GM21825 (cell line): ENCODE measurements around the gene CHCHD10.
"Not testable (repeated sequence)": the region's sequence is repeated elsewhere in the genome, so short reads cannot be mapped to it uniquely, and the experiment has no call there.

ENCODE experiments used
- ATAC-seq: cut with Tn5 transposase; IDR thresholded peaks from one replicate; pipeline ENCODE4 v1.9.1; 2021; ENCODE audit warnings: mild to moderate bottlenecking, moderate library complexity; ENCODE audit not compliant: unreplicated experiment

Gene CHCHD10

DNA sequence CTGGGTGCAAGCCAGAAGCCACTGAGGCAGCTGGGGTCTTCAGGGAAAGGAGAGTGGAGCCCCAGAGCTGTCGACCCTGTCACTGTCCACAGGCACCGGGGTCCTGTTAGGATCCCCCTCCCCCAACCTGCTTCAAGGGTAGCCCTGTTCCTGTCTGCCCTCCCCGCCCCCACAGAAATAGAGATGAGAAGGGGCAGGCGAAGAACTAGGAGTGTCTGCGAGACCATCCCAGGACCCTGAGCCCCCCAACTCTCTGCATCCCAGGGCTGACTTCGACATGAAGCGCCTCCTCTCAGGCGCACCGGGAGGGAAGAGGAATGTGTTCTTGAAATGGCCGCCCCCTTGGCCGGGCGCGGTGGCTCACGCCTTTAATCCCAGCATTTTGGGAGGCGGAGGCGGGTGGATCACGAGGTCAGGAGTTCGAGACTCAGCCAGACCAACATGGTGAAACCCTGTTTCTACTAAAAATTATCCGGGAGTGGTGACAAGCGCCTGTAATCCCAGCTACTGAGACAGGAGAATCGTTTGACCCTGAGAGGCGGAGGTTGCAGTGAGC, 16.3 kb downstream of the CHCHD10 start:
- no peak for ATAC-seq

GRCh38 chr22:23750714-23751440, 16.9 kb downstream of the CHCHD10 start, which contains the start of gene ZNF70:
Gene ZNF70 (minus strand): TSS chr22:23751112. CDS start chr22:23745140, 5,972 bp downstream.
- ATAC-seq = peak; percentile 63

DNA sequence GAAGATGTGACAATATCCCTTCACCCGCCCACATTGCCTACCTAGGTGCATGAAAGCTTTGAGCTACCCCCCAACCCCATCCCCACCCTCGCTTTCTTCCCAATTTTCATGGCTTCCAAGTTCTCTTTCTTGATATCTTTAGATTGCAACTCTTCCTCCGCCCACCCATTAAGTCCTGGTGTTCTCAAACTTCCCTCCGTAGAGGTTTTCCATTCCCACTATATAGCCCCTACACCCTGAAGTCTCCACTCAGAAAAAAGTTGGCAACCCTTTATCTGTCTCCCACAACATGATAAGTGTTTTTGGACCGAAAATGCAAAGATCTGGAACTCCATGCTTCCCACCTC, 17.4 kb downstream of the CHCHD10 start:
- ATAC-seq = no peak

GRCh38 chr22:23749841-23750301, 17.9 kb downstream of the CHCHD10 start:
- ATAC-seq = no peak

DNA sequence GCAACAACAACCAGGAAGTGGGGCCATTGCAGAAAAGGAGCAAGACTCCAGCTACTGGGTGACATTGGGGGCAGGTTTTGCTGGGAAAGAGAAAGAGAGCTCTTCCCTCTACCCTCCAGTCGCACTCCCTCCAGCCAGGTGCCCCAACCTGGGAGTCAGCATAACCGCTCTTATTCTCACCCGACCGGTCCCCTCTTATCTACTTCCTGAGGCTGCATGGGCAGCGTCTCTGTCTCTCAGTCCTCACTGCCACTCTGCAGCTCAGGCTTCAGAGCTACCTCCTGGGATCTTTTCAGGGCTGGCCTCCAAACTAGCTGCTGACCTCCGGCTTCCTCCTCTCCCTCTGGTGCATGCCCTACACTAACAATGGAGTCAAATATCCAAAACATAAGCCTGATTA, 22.0 kb downstream of the CHCHD10 start:
- no peak for ATAC-seq

DNA sequence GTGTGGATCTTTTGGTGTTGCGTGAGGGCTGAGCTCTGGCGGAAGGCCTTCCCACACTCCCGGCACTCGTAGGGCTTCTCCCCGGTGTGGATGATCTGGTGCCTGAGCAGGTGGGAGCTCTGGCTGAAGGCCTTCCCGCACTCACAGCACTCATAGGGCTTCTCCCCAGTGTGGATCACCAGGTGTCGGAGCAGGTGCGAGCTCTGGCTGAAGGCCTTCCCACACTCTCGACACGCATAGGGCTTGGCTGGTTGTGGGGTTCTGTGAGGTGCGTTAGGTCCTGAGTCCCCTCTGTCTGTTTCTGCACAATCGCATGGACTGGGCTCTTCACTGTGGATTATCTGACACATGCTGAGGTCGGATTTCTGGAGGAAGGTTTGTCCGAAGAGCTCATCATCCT, 23.3 kb downstream of the CHCHD10 start:
- ATAC-seq = no peak

DNA sequence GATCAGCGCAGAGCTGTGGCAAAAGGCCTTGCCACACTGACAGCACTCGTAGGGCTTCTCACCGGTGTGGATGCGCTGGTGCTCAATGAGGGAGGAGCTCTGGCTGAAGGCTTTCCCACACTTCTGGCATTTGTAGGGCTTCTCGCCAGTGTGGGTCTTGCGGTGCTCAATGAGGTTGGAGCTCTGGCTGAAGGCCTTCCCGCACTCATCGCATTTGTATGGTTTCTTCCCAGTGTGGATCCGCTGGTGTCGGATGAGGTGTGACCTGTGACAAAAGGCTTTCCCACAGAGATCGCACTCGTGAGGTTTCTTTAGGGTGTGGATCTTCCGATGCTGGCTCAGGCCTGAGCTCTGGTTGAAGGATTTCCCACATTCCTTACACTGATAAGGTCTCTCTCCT, 23.8 kb downstream of the CHCHD10 start:
- no peak for ATAC-seq

DNA sequence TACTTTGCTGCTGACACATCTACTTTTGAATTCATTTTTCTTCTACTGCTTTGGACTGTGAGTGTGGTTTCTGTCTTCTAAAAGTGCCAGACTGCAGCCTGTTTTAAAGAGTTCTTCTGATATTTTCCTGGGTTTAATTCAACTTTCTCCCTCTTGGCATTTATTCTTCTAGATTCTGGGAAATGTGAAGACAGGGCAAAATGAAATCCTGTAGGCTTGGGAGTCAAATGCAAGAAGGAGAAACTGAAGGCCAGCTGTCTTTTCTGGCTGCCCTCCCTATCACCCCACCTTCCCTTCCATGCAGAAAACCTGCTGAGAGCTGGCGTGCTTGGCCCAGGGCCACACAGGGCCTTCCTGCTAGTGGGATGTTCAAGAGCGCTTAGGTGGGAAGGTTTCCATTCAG, 24.5 kb downstream of the CHCHD10 start:
- no peak for ATAC-seq

DNA sequence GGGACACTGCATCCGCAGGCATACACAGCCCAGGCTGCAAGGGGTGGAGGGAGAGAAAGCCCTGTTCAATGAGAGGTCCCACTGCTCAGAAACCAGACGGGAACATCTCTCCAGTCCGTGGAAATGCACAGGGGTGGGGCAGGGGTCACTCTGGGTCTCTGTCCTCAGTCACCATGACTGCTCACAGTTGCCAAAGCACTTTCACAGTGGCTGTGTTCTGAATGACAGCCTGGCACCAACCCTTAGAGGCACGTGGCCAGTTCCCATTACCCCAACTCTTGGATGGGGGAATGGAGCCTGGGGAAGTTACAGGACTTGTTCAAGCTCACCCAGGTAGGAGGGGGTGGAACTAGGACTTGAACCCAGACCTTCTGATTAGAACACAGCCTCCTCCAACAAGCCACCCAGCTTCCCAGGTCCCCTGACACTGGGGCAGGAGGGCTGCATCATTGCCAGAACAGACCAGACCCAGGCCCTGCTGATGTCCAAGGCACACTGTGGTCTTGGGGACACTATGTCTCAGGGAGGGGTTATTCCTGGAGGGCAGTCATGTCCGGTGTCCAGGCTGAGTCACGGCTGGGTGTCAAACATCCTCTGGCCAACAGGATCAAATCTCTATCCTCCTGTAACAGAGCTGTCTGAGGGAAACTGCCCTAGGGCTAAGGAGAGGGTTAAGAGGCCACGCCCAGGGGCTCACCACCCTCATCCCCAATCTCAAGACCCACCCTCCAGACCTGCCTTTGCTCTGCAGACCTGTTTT, 25.1 kb downstream of the CHCHD10 start:
- no peak for ATAC-seq

- ATAC-seq = no peak
Measured at GRCh38 chr22:23737696-23738095, 30.1 kb downstream of the CHCHD10 start.

DNA sequence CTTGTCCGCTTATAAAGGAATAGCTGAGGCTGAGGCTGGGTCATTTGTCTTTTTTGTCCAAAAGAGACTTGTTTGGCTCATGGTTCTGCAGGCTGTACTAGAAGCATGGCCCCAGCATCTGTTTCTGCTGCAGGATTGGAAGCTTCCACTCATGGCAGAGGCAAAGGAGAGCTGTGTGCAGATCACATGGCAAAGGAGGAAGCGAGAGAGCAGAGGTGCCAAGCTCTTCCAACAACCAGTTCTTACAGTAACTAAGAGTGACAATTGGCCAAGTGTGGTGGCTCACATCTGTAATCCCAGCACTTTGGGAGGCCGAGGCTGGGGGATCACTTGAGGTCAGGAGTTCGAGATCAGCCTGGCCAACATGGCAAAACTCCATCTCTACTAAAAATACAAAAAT, 39.7 kb downstream of the CHCHD10 start:
- not testable (repeated sequence) for ATAC-seq

GRCh38 chr22:23722724-23723123, 45.0 kb downstream of the CHCHD10 start:
- no peak for ATAC-seq

- ATAC-seq = no peak
Measured at GRCh38 chr22:23722160-23722559, 45.6 kb downstream of the CHCHD10 start.

GRCh38 chr22:23720855-23721254, 46.9 kb downstream of the CHCHD10 start:
- no peak for ATAC-seq

DNA sequence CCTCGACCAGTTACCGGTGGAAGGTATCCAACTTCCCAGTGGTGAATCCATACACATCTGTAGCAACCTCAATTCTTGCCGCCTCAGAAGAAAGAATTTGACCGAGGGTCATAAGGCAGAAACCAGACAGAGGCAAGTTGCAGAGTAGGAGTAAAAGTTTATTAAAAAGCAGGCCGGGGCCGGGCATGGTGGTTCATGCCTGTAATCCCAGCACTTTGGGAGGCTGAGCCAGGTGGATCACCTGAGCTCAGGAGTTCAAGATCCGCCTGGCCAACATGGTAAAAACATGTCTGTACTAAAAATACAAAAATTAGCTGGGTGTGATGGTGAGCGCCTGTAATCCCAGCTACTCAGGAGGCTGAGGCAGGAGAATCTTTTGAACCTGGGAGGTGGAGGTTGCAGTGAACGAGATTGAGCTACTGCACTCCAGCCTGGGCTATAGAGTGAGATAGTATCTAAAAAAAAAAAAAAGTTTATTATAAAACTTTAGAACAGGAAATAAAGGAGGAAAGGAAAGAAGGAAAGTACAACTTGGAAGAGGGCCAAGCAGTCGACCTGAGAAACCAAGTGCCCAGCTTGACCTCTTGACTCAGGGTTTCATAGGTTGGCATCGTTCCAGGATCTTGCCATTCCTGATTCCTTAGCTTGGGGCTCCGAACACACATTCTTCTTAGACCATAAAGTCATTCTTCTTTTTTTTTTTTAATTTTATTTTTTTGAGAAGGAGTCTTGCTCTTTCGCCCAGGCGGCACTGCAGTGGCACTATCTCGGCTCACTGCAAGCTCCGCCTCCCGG, 49.2 kb downstream of the CHCHD10 start:
- no peak for ATAC-seq

GRCh38 chr22:23716811-23717801, 50.7 kb downstream of the CHCHD10 start:
- ATAC-seq = peak; percentile 75
